WTC11 (cell line): Measurements from ENCODE around the gene MATN3. TPM values are rescaled to one million over a fixed set of nuclear protein-coding genes. Genes with fewer than 3 reads are reported as not detected.

Experiments used
- ATAC-seq: fragments of 200-7000 bp; cut with Tn5 transposase; 2 replicates; pipeline ENCODE4 v1.10.0; 2021; ENCODE audit warnings: mild to moderate bottlenecking, moderate library complexity
- CTCF ChIA-PET: fragments of 300-600 bp; sonication (Branson Sonifier 250); formaldehyde crosslinking; loops from one replicate; lab custom pipeline; 2021; ENCODE audit warnings: antibody characterized with exemption; lab: Charles Lee
- POLR2A ChIA-PET: fragments of 350-600 bp; sonication (Branson Sonifier 250); formaldehyde crosslinking; loops from one replicate; lab custom pipeline; 2021; ENCODE audit warnings: antibody characterized with exemption; lab: Charles Lee
- DNase-seq: peaks from one replicate; pipeline ENCODE4 v3.0.0; 2021; ENCODE audit warnings: low spot score
- H3K27ac Mint-ChIP-seq: 2 replicates; pipeline ENCODE4 v1.8.0; 2021; ENCODE audit warnings: mixed read lengths
- H3K27me3 Mint-ChIP-seq: 2 replicates; pipeline ENCODE4 v1.8.0; 2021; ENCODE audit warnings: low read depth, mild to moderate bottlenecking, moderate library complexity, mixed read lengths
- H3K36me3 Mint-ChIP-seq: 2 replicates; pipeline ENCODE4 v1.8.0; 2021; ENCODE audit warnings: mixed read lengths
- H3K4me1 Mint-ChIP-seq: 2 replicates; pipeline ENCODE4 v1.8.0; 2022; ENCODE audit warnings: mixed read lengths
- H3K4me3 Mint-ChIP-seq: 2 replicates; pipeline ENCODE4 v1.8.0; 2021; ENCODE audit warnings: mild to moderate bottlenecking, moderate library complexity, mixed read lengths
- H3K9me3 Mint-ChIP-seq: 2 replicates; pipeline ENCODE4 v1.8.0; 2021; ENCODE audit warnings: mixed read lengths
- AFF4 ChIP-seq: sonication (generic); formaldehyde crosslinking; IDR thresholded peaks from 2 replicates; pipeline ENCODE4 v1.8.1; 2023; ENCODE audit warnings: mild to moderate bottlenecking, missing genetic modification reagents, borderline replicate concordance
- ATF2 ChIP-seq: sonication (generic); formaldehyde crosslinking; IDR thresholded peaks from 2 replicates; pipeline ENCODE4 v1.8.1; 2022; ENCODE audit warnings: low read depth, missing genetic modification reagents, borderline replicate concordance
- ATF3 ChIP-seq: sonication (generic); formaldehyde crosslinking; conservative IDR thresholded peaks from 2 replicates; pipeline ENCODE4 v1.8.1; 2022; ENCODE audit warnings: mild to moderate bottlenecking, missing genetic modification reagents
- EMX1 ChIP-seq: fragments of 250-450 bp; sonication (Bioruptor Pico); IDR thresholded peaks from 2 replicates; pipeline ENCODE4 v1.8.0; 2021; ENCODE audit warnings: mild to moderate bottlenecking
- HMGXB4 ChIP-seq: sonication (generic); formaldehyde crosslinking; IDR thresholded peaks from 2 replicates; pipeline ENCODE4 v1.8.1; 2023; ENCODE audit warnings: mild to moderate bottlenecking, moderate library complexity, missing genetic modification reagents
- IRF1 ChIP-seq: sonication (generic); formaldehyde crosslinking; IDR thresholded peaks from 2 replicates; pipeline ENCODE4 v1.8.0; 2023; ENCODE audit warnings: missing genetic modification reagents
- MLX ChIP-seq: sonication (generic); formaldehyde crosslinking; IDR thresholded peaks from 2 replicates; pipeline ENCODE4 v1.8.1; 2023; ENCODE audit warnings: mild to moderate bottlenecking, missing genetic modification reagents, moderate library complexity
- NFE2L1 ChIP-seq: sonication (generic); formaldehyde crosslinking; IDR thresholded peaks from 2 replicates; pipeline ENCODE4 v1.8.1; 2023; ENCODE audit warnings: missing genetic modification reagents
- NR1H2 ChIP-seq: sonication (generic); formaldehyde crosslinking; IDR thresholded peaks from 2 replicates; pipeline ENCODE4 v1.9.0; 2021; ENCODE audit warnings: mild to moderate bottlenecking, moderate library complexity, missing genetic modification reagents
- OVOL2 ChIP-seq: fragments of 250-450 bp; sonication (Bioruptor Pico); IDR thresholded peaks from 2 replicates; pipeline ENCODE4 v1.9.0; 2021; ENCODE audit warnings: mild to moderate bottlenecking, borderline replicate concordance
- SP1 ChIP-seq: sonication (generic); formaldehyde crosslinking; conservative IDR thresholded peaks from 2 replicates; pipeline ENCODE4 v1.8.1; 2022; ENCODE audit warnings: missing genetic modification reagents
- TCF7 ChIP-seq: sonication (generic); formaldehyde crosslinking; IDR thresholded peaks from 2 replicates; pipeline ENCODE4 v1.8.0; 2022; ENCODE audit warnings: mild to moderate bottlenecking, low read depth, missing genetic modification reagents, moderate library complexity
- TEAD1 ChIP-seq: sonication (generic); formaldehyde crosslinking; IDR thresholded peaks from 2 replicates; pipeline ENCODE4 v1.8.0; 2022; ENCODE audit warnings: mild to moderate bottlenecking, missing genetic modification reagents
- TEAD4 ChIP-seq: sonication (generic); formaldehyde crosslinking; IDR thresholded peaks from 2 replicates; pipeline ENCODE4 v1.8.0; 2022; ENCODE audit warnings: mild to moderate bottlenecking, missing genetic modification reagents
- USF2 ChIP-seq: sonication (generic); formaldehyde crosslinking; IDR thresholded peaks from 2 replicates; pipeline ENCODE4 v1.8.1; 2023; ENCODE audit warnings: mild to moderate bottlenecking, missing genetic modification reagents, moderate library complexity
- ZNF317 ChIP-seq: sonication (generic); formaldehyde crosslinking; IDR thresholded peaks from 2 replicates; pipeline ENCODE4 v1.8.1; 2023; ENCODE audit warnings: low read depth, mild to moderate bottlenecking, moderate library complexity, missing genetic modification reagents, borderline replicate concordance
- ZNF532 ChIP-seq: fragments of 250-450 bp; sonication (Bioruptor Pico); IDR thresholded peaks from 2 replicates; pipeline ENCODE4 v1.9.0; 2021; ENCODE audit warnings: mild to moderate bottlenecking, borderline replicate concordance
- total RNA-seq: library from RNA; stranded (reverse); gene quantifications from 3 replicates; pipeline ENCODE4 v1.2.3, GENCODE V29; 2021

MATN3 gene
- total RNA-seq, 1 experiment from 2014 or later, result 6.3 TPM

GRCh38 chr2:20061940-20062339 lies 49.5 kb upstream of the MATN3 start:
- Mint-ChIP-seq H3K36me3 (no peaks in the 10 kb centered on the region), H3K4me1 (no peaks in the 10 kb centered on the region; the same call in 1 of the 2 replicates), H3K4me3 (no peak overlapping the region), H3K27ac (no peak overlapping the region), H3K9me3 (peaks cover under 1% of the 10 kb centered on the region; the same call in 1 of the 2 replicates), H3K27me3 (peaks cover 11% of the 10 kb centered on the region)
- ChIA-PET POLR2A (no interaction called here), CTCF (interaction anchor here (1.3 to 1.4 kb wide), 2 partner anchors 19 to 46 kb away, joined by 3 to 5 read pairs; no protein-coding TSS in a partner anchor)
- TF ChIP-seq IRF1 (CRISPR knock-in tag), result no peak
- no peak for TF ChIP-seq TCF7 (CRISPR knock-in tag)
- TF ChIP-seq TEAD4, result no peak
- no peak for TF ChIP-seq USF2 (CRISPR knock-in tag)
- TF ChIP-seq MLX (CRISPR knock-in tag), result no peak
- no peak for TF ChIP-seq AFF4 (CRISPR knock-in tag)
- no peak for TF ChIP-seq NFE2L1 (CRISPR knock-in tag)
- no peak for TF ChIP-seq TEAD1 (CRISPR knock-in tag)
- no peak for ATAC-seq
- DNase-seq, result no peak

- no peaks in the 10 kb centered on the region for H3K9me3 Mint-ChIP-seq
- no peak for TF ChIP-seq USF2 (CRISPR knock-in tag)
- no peak for TF ChIP-seq ATF3 (CRISPR knock-in tag)
- TF ChIP-seq ZNF532, result no peak
- TF ChIP-seq SP1, result no peak
- TF ChIP-seq HMGXB4 (CRISPR knock-in tag), result no peak
- no peak for TF ChIP-seq EMX1 (CRISPR knock-in tag)
- no peak for TF ChIP-seq OVOL2 (CRISPR knock-in tag)
- TF ChIP-seq NR1H2 (CRISPR knock-in tag), result no peak
- TF ChIP-seq ZNF317 (CRISPR knock-in tag), result no peak
- TF ChIP-seq ATF2 (CRISPR knock-in tag), result no peak
- DNase-seq (no peak), ATAC-seq (no peak)
- H3K27ac Mint-ChIP-seq, result no peak overlapping the region
- CTCF ChIA-PET, result interaction anchor here (0.7 to 1.4 kb wide), 3 partner anchors 10 to 46 kb away, joined by 3 to 6 read pairs (median 5); no protein-coding TSS in a partner anchor
- H3K4me1 Mint-ChIP-seq, result no peaks in the 10 kb centered on the region; the same call in 1 of the 2 replicates
- H3K36me3 Mint-ChIP-seq, result no peaks in the 10 kb centered on the region
- no peak overlapping the region for H3K4me3 Mint-ChIP-seq
- POLR2A ChIA-PET, result no interaction called here
- H3K27me3 Mint-ChIP-seq, result peaks cover 16% of the 10 kb centered on the region
These were observed 49.0 kb upstream of the MATN3 start for GRCh38 chr2:20061476-20061875.
